HG02610 (cell line): ENCODE measurements around the gene MAP4K2.

ENCODE experiments used
- ATAC-seq: cut with Tn5 transposase; IDR thresholded peaks from one replicate; pipeline ENCODE4 v1.9.1; 2021; ENCODE audit warnings: mild to moderate bottlenecking, moderate library complexity; ENCODE audit not compliant: unreplicated experiment

The MAP4K2 gene

GRCh38 chr11:64757549-64758329, 45.3 kb downstream of the MAP4K2 start:
- ATAC-seq: no peak

GRCh38 chr11:64755681-64756361, 47.2 kb downstream of the MAP4K2 start:
- ATAC-seq: no peak

- no peak for ATAC-seq
Observed at GRCh38 chr11:64754919-64755662, 47.9 kb downstream of the MAP4K2 start.

- no peak for ATAC-seq
Observed at GRCh38 chr11:64754124-64754918, 48.7 kb downstream of the MAP4K2 start.

- no peak for ATAC-seq
Observed at GRCh38 chr11:64753380-64754123, 49.5 kb downstream of the MAP4K2 start.

- ATAC-seq: no peak
Observed at GRCh38 chr11:64753019-64753379, 50.0 kb downstream of the MAP4K2 start.

- no peak for ATAC-seq
Observed at GRCh38 chr11:64752175-64752970, 50.6 kb downstream of the MAP4K2 start.

- ATAC-seq: no peak
Observed at GRCh38 chr11:64751580-64751979, 51.4 kb downstream of the MAP4K2 start.

- ATAC-seq: no peak
Observed at GRCh38 chr11:64751136-64751535, 51.9 kb downstream of the MAP4K2 start.

- ATAC-seq: no peak
Observed at GRCh38 chr11:64750361-64751054, 52.5 kb downstream of the MAP4K2 start.

- no peak for ATAC-seq
Observed at GRCh38 chr11:64747961-64748665, 54.9 kb downstream of the MAP4K2 start.

- no peak for ATAC-seq
Observed at GRCh38 chr11:64746486-64746885, 56.5 kb downstream of the MAP4K2 start.

GRCh38 chr11:64745521-64746328, 57.3 kb downstream of the MAP4K2 start:
- no peak for ATAC-seq

- no peak for ATAC-seq
Observed at GRCh38 chr11:64745189-64745520, 57.9 kb downstream of the MAP4K2 start.

GRCh38 chr11:64744544-64745188, 58.3 kb downstream of the MAP4K2 start:
- no peak for ATAC-seq

- no peak for ATAC-seq
Observed at GRCh38 chr11:64743591-64744543, 59.1 kb downstream of the MAP4K2 start, which contains the start of gene RASGRP2. Gene RASGRP2, minus strand, starts transcription at chr11:64744142. Its CDS starts 1,276 bp downstream, at chr11:64742866.
